HEK293T (cell line): ENCODE results near the gene MRPS34.

ENCODE experiments used
- CTBP1 ChIP-seq: fragments of 450-650 bp; IDR thresholded peaks from 2 replicates; pipeline ENCODE4 v1.6.1; 2016; ENCODE audit warnings: borderline replicate concordance
- ELF4 ChIP-seq: fragments of 450-650 bp; IDR thresholded peaks from 2 replicates; pipeline ENCODE4 v1.6.1; 2017; ENCODE audit warnings: antibody characterized with exemption
- HDGF ChIP-seq: fragments of 450-650 bp; IDR thresholded peaks from 2 replicates; pipeline ENCODE4 v1.6.1; 2017; ENCODE audit warnings: antibody characterized with exemption, borderline replicate concordance
- NFRKB ChIP-seq: fragments of 450-650 bp; IDR thresholded peaks from 2 replicates; pipeline ENCODE4 v1.6.1; 2016; ENCODE audit warnings: mild to moderate bottlenecking, moderate library complexity
- PKNOX1 ChIP-seq: fragments of 450-650 bp; IDR thresholded peaks from 2 replicates; pipeline ENCODE4 v1.6.1; 2016
- SP1 ChIP-seq: fragments of 450-650 bp; IDR thresholded peaks from 2 replicates; pipeline ENCODE4 v1.6.1; 2017
- TARDBP ChIP-seq: fragments of 450-650 bp; IDR thresholded peaks from 2 replicates; pipeline ENCODE4 v1.6.1; 2016
- ZNF384 ChIP-seq: fragments of 450-650 bp; IDR thresholded peaks from 2 replicates; pipeline ENCODE4 v1.6.1; 2016

DNA sequence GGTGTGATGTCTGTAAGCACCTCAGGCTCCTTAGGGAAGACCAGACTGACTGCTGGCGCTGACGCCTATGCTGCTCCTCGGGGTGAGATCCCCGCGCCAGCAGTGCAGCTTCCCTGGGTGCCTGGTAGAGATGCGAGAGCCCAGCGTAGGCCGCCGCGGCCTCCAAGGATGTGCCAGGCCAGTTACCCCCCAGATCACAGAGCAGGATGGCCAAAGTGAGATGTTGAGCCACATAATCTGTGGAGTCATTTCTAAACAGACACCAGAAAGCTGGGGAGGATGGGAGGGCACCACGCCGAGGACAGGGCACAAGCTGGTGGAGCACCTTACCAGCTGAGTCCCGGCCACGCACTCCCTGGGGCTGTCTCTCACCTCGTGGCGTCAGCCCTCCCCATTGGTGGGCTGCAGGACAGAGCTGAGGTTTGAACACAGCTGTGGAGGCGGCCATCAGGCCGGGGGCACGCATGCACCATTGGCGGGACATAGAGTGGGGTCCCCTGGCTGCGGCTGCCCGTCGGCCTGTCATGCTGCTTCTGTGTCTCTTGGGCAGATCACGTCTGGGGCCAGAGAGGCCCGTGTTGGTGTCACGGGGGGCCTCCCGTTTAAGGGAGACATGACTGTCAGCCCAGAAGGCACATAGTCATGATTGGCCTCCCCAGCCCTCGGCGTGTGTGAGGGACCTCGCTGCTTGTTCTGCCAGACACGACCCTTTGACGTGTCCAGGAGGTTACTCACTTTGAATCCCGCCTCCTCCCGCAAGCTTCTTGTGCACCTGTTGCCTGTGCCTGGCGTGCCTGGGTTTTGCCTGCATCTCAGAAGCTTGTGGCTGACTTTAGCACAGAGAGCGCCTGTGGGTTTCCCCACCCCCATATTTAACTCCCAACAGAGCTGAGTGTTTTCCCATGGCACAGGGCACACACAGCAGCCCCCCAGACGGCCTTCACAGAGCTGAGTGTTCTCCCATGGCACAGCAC lies 45.0 kb downstream of the MRPS34 start:
- TF ChIP-seq HDGF (no peak), ZNF384 (no peak), TARDBP (no peak), NFRKB (no peak), CTBP1 (no peak), PKNOX1 (no peak), SP1 (no peak), ELF4 (no peak)
